ENCODE data around the gene FRMD4A. TPM values are rescaled to one million over a fixed set of nuclear protein-coding genes. Genes with fewer than 3 reads are reported as not detected.
"Not testable (repeated sequence)": the region's sequence is repeated elsewhere in the genome, so short reads cannot be mapped to it uniquely, and the experiment has no call there.

FRMD4A gene
- total RNA-seq, 1 donor from 2014 or later, result 98.0 TPM

- DNase-seq (ENCODE audit: low spot score), result no peak
- peak; percentile 71 for ATAC-seq
- intact Hi-C loops (cut with DNase I), result no loop called here
These were observed 406.5 kb downstream of the FRMD4A start for GRCh38 chr10:13924040-13924725.

GRCh38 chr10:13922586-13922985 is 408.1 kb downstream of the FRMD4A start:
- no peak for ATAC-seq
- intact Hi-C loops (cut with DNase I), result no loop called here
- DNase-seq (ENCODE audit: low spot score), result no peak

- DNase-seq (ENCODE audit: low spot score) (no peak), ATAC-seq (no peak)
- intact Hi-C loops (cut with DNase I), result no loop called here
These were observed 408.8 kb downstream of the FRMD4A start for GRCh38 chr10:13921941-13922340.

- ATAC-seq; intact Hi-C loops (cut with DNase I): not testable (repeated sequence)
These were observed 409.6 kb downstream of the FRMD4A start for GRCh38 chr10:13921131-13921530.

GRCh38 chr10:13920465-13920864 is 410.3 kb downstream of the FRMD4A start:
- intact Hi-C loops (cut with DNase I), result no loop called here
- DNase-seq (ENCODE audit: low spot score), result no peak
- ATAC-seq, result no peak

More at GRCh38 chr10:13921131-13921530, 409.6 kb downstream of the FRMD4A start:
- DNase-seq (ENCODE audit: low spot score), result not testable (repeated sequence)

- DNase-seq (ENCODE audit: low spot score) (no peak), ATAC-seq (no peak)
- intact Hi-C loops (cut with DNase I), result no loop called here
These were observed 410.7 kb downstream of the FRMD4A start for GRCh38 chr10:13920031-13920430.

GRCh38 chr10:13917791-13918190 is 412.9 kb downstream of the FRMD4A start:
- no peak for DNase-seq (ENCODE audit: low spot score)
- no peak for ATAC-seq
- intact Hi-C loops (cut with DNase I), result no loop called here

GRCh38 chr10:13916384-13916947 is 414.3 kb downstream of the FRMD4A start:
- ATAC-seq (no peak), DNase-seq (ENCODE audit: low spot score) (no peak)
- intact Hi-C loops (cut with DNase I), result no loop called here

- intact Hi-C loops (cut with DNase I), result no loop called here
- ATAC-seq (peak; percentile 93), DNase-seq (ENCODE audit: low spot score) (peak; percentile 84)
These were observed 415.0 kb downstream of the FRMD4A start for GRCh38 chr10:13915710-13916109.

GRCh38 chr10:13913897-13914296 is 416.8 kb downstream of the FRMD4A start:
- DNase-seq (ENCODE audit: low spot score), result no peak
- intact Hi-C loops (cut with DNase I), result no loop called here
- peak; percentile 42 for ATAC-seq

GRCh38 chr10:13911821-13912520 is 418.8 kb downstream of the FRMD4A start:
- intact Hi-C loops (cut with DNase I), result no loop called here
- ATAC-seq, result no peak
- no peak for DNase-seq (ENCODE audit: low spot score)

GRCh38 chr10:13909516-13910258 is 421.0 kb downstream of the FRMD4A start:
- DNase-seq (ENCODE audit: low spot score) (no peak), ATAC-seq (no peak)
- intact Hi-C loops (cut with DNase I), result no loop called here

- no peak for DNase-seq (ENCODE audit: low spot score)
- intact Hi-C loops (cut with DNase I), result no loop called here
- ATAC-seq, result peak; percentile 33
These were observed 422.2 kb downstream of the FRMD4A start for GRCh38 chr10:13908475-13908874.

- intact Hi-C loops (cut with DNase I), result no loop called here
- ATAC-seq (no peak), DNase-seq (ENCODE audit: low spot score) (no peak)
These were observed 423.2 kb downstream of the FRMD4A start for GRCh38 chr10:13907570-13907969.

- no peak for ATAC-seq
- intact Hi-C loops (cut with DNase I), result no loop called here
These were observed 425.4 kb downstream of the FRMD4A start for GRCh38 chr10:13905281-13905680.

GRCh38 chr10:13904064-13904463 is 426.7 kb downstream of the FRMD4A start:
- DNase-seq (ENCODE audit: low spot score) (no peak), ATAC-seq (peak; percentile 78)
- intact Hi-C loops (cut with DNase I), result no loop called here

More at GRCh38 chr10:13905281-13905680, 425.4 kb downstream of the FRMD4A start:
- DNase-seq (ENCODE audit: low spot score), result no peak

- intact Hi-C loops (cut with DNase I), result no loop called here
- no peak for ATAC-seq
- DNase-seq (ENCODE audit: low spot score), result no peak
These were observed 427.7 kb downstream of the FRMD4A start for GRCh38 chr10:13902868-13903587.

- DNase-seq (ENCODE audit: low spot score) (no peak), ATAC-seq (no peak)
- intact Hi-C loops (cut with DNase I), result no loop called here
These were observed 430.8 kb downstream of the FRMD4A start for GRCh38 chr10:13899941-13900340.

- intact Hi-C loops (cut with DNase I); ATAC-seq: not testable (repeated sequence)
These were observed 434.6 kb downstream of the FRMD4A start for GRCh38 chr10:13896146-13896545.

More at GRCh38 chr10:13896146-13896545, 434.6 kb downstream of the FRMD4A start:
- not testable (repeated sequence) for DNase-seq (ENCODE audit: low spot score)

Measured in sciatic nerve (tissue), 2 donors.